ENCODE data around the gene LRRTM4. TPM values are rescaled to one million over a fixed set of nuclear protein-coding genes. Genes with fewer than 3 reads are reported as not detected.

The LRRTM4 gene
- total and polyA plus RNA-seq, 10 of the 15 experiments (the other 5 are each of a cell fraction or from before 2014, with no cell fraction given): 0.01 to 1.0 TPM; not detected in 8

GRCh38 chr2:77192811-77193289 lies 329.3 kb downstream of the LRRTM4 start:
- FAIRE-seq: no peak
- H3K27me3 ChIP-seq (replicated peaks in 1 of 2; ENCODE audit: control insufficient read depth in 2 of 2, insufficient read depth in 2 of 2, low read length in 1 of 2): no peaks in the 10 kb centered on the region
- no peak overlapping the region for H2AFZ ChIP-seq (ENCODE audit: control insufficient read depth, low read depth, low read length)
- DNase-seq (ENCODE audit: low read depth, low spot score): no peak
- H3K79me2 ChIP-seq (ENCODE audit: control insufficient read depth, insufficient read depth, low read length): no peaks in the 10 kb centered on the region
- no peak overlapping the region for H3K4me2 ChIP-seq (ENCODE audit: control insufficient read depth, insufficient read depth)
- in situ Hi-C loops (cut with MboI): no loop called here
- H4K20me1 ChIP-seq (ENCODE audit: control insufficient read depth, insufficient read depth): no peaks in the 10 kb centered on the region
- ChIA-PET CTCF (no interaction called here), SMC1A (ENCODE audit: uncharacterized antibody, unreplicated experiment) (interaction anchor here (0.7 kb wide), 1 partner anchor 594 kb away, joined by 3 read pairs; no protein-coding TSS in a partner anchor), RAD21 (ENCODE audit: unreplicated experiment) (no interaction called here), POLR2A (no interaction called here)
- intact Hi-C loops (cut with micrococcal nuclease; ENCODE audit: unreplicated experiment): no loop called here
- TF ChIP-seq MEF2B (IDR thresholded peaks at IDR 0.05; ENCODE audit: partially characterized antibody, poor library complexity, severe bottlenecking) (no peak), MXI1 (IDR thresholded peaks at IDR 0.05; ENCODE audit: low read depth, low read length) (no peak), STAT3 (IDR thresholded peaks at IDR 0.05; ENCODE audit: low read depth, low read length) (no peak), ZNF24 (IDR thresholded peaks at IDR 0.05) (no peak), CEBPB (IDR thresholded peaks at IDR 0.05; ENCODE audit: borderline replicate concordance in 1 of 2, low read depth in 2 of 2, low read length in 2 of 2) (no peak), SREBF2 (IDR thresholded peaks at IDR 0.05; ENCODE audit: low read length) (no peak), FOXM1 (IDR thresholded peaks at IDR 0.05; ENCODE audit: low read depth, low read length) (no peak), ZNF274 (IDR thresholded peaks at IDR 0.05; ENCODE audit: insufficient read depth, insufficient read length) (no peak), HDAC2 (IDR thresholded peaks at IDR 0.05) (no peak), FOXK2 (IDR thresholded peaks at IDR 0.05) (no peak), SMC3 (IDR thresholded peaks at IDR 0.05; ENCODE audit: borderline replicate concordance, low read length) (no peak), RAD51 (IDR thresholded peaks at IDR 0.05) (no peak), POLR2AphosphoS5 (IDR thresholded peaks at IDR 0.05; ENCODE audit: low read length) (no peak), NBN (IDR thresholded peaks at IDR 0.05) (no peak), ZBED1 (IDR thresholded peaks at IDR 0.05; ENCODE audit: borderline replicate concordance) (no peak), NR2F1 (conservative IDR thresholded peaks at IDR 0.05) (no peak), RCOR1 (conservative IDR thresholded peaks at IDR 0.05; ENCODE audit: low read depth, low read length) (no peak), ZNF687 (IDR thresholded peaks at IDR 0.05) (no peak), NFYB (IDR thresholded peaks at IDR 0.05; ENCODE audit: insufficient read depth, low read depth, low read length) (no peak), MYB (IDR thresholded peaks at IDR 0.05; ENCODE audit: borderline replicate concordance, low read depth, low read length) (no peak)
- H3K4me1 ChIP-seq (ENCODE audit: control insufficient read depth, insufficient read depth, low read length): no peaks in the 10 kb centered on the region
- H3K9me3 ChIP-seq (replicated peaks; ENCODE audit: control insufficient read depth, insufficient read depth, low read length): no peaks in the 10 kb centered on the region
- H3K9ac ChIP-seq (ENCODE audit: control insufficient read depth, insufficient read depth, low read length): no peak overlapping the region
- no peaks in the 10 kb centered on the region for H3K36me3 ChIP-seq (ENCODE audit: control insufficient read depth in 2 of 2, insufficient read depth in 2 of 2, low read length in 1 of 2)
- 20% methylated on average over 5 of the region's 5 CpGs for WGBS (ENCODE audit: insufficient coverage, insufficient replicate concordance, low lambda C conversion rate, missing lambda C conversion rate)
- ATAC-seq: no peak
- no peak overlapping the region for H3K27ac ChIP-seq (ENCODE audit: control insufficient read depth, insufficient read depth)
- H3K4me3 ChIP-seq: no peak overlapping the region
- no TSS peak for BruUV-seq (replicated peaks)

Measured in GM12878 (cell line).